Stomach (tissue), 9 donors: Measurements from ENCODE around the gene ESRRG. TPM values are rescaled to one million over a fixed set of nuclear protein-coding genes. Genes with fewer than 3 reads are reported as not detected.

Experiments used
- DNase-seq, 2 donors: peaks; one replicate each; pipeline versions ENCODE4 v3.0.0 to v3.0.0-alpha.2; 2013 to 2019
- H3K27ac ChIP-seq, 5 donors: fragments of 200-600 bp in 4 of 5; sonication (generic) in 4 of 5; one replicate each; pipeline ENCODE4 v1.5.1; 2013 to 2019; ENCODE audit warnings: mild to moderate bottlenecking in 1 of 5, moderate library complexity in 1 of 5
- H3K27me3 ChIP-seq, 3 donors: fragments of 200-600 bp; sonication (generic); one replicate each; pipeline ENCODE4 v1.5.1; 2017 to 2019; ENCODE audit warnings: mixed run types in 1 of 3
- H3K36me3 ChIP-seq, 4 donors: fragments of 200-600 bp; sonication (generic); 1 replicate in 3 of 4; 2 replicates in 1 of 4; pipeline ENCODE4 v1.5.1; 2016 to 2019
- H3K4me1 ChIP-seq, 4 donors: fragments of 200-600 bp; sonication (generic); one replicate each; pipeline ENCODE4 v1.5.1; 2016 to 2019
- H3K4me3 ChIP-seq, 4 donors: fragments of 200-600 bp; sonication (generic) in 3 of 4; one replicate each; pipeline ENCODE4 v1.5.1; 2016 to 2019; ENCODE audit warnings: mild to moderate bottlenecking in 1 of 4
- H3K9me3 ChIP-seq, 4 donors: fragments of 200-600 bp; sonication (generic); one replicate each; pipeline ENCODE4 v1.5.1; 2016 to 2019
- EP300 ChIP-seq: sonication (generic); formaldehyde crosslinking; IDR thresholded peaks from one replicate; pipeline ENCODE4 v1.6.1; 2017; ENCODE audit warnings: antibody characterized with exemption
- POLR2A ChIP-seq, 4 donors: fragments of 450-650 bp; IDR thresholded peaks; one replicate each; pipeline ENCODE4 v1.6.1; 2016; ENCODE audit warnings: antibody characterized with exemption in 4 of 4, control low read depth in 2 of 4, mild to moderate bottlenecking in 1 of 4, moderate library complexity in 1 of 4
- POLR2AphosphoS5 ChIP-seq, 3 donors: sonication (generic); formaldehyde crosslinking; IDR thresholded peaks; one replicate each; pipeline ENCODE4 v1.6.1; 2016; ENCODE audit warnings: antibody characterized with exemption in 3 of 3
- WGBS, 5 donors: extraction: QIAGEN DNeasy Blood & Tissue Kit in 3 of 5; methylation state at CpG; one replicate each; pipeline versions ENCODE4 v1.1.5 to v1.1.7; 2013 to 2018; 5-methylcytosine and 5-hydroxymethylcytosine counted together
- intact Hi-C: fragments of 100-400 bp; cut with DNase I; formaldehyde crosslinking; loops from one replicate; pipeline ENCODE4 v1.15.1; 2023; ENCODE audit warnings: low total_unique reads
- polyA plus RNA-seq, 3 donors: library from polyadenylated mRNA; stranded (reverse); fragments of 200-250 nt; gene quantifications; one replicate each; pipeline ENCODE4 v1.2.3, GENCODE V29; 2013
- total RNA-seq, 5 donors: library from RNA; depleted of rRNA; stranded (reverse); fragments of >200 nt; gene quantifications; one replicate each; pipeline versions ENCODE4 v1.1.0 to v1.2.3, GENCODE V29; 2014 to 2016
- TF ChIP-seq, protein P1 (sequence below), 7 experiments: fragments of 450-650 bp in 4 of 7; fragments of 200-600 bp in 3 of 7; sonication (generic) in 3 of 7; IDR thresholded peaks; one replicate each; pipeline ENCODE4 v1.5.1; 2016 to 2019; ENCODE audit warnings: antibody characterized with exemption in 7 of 7, control low read depth in 2 of 7, mild to moderate bottlenecking in 1 of 7
- donor health status: healthy with polysubstance abuse.
- donor health status: Bipolar disorder and iron deficiency.
- donor health status: healthy.

ESRRG gene
- total and polyA plus RNA-seq, 8 donors: 0.29 to 247 (median 34.2) TPM

DNA sequence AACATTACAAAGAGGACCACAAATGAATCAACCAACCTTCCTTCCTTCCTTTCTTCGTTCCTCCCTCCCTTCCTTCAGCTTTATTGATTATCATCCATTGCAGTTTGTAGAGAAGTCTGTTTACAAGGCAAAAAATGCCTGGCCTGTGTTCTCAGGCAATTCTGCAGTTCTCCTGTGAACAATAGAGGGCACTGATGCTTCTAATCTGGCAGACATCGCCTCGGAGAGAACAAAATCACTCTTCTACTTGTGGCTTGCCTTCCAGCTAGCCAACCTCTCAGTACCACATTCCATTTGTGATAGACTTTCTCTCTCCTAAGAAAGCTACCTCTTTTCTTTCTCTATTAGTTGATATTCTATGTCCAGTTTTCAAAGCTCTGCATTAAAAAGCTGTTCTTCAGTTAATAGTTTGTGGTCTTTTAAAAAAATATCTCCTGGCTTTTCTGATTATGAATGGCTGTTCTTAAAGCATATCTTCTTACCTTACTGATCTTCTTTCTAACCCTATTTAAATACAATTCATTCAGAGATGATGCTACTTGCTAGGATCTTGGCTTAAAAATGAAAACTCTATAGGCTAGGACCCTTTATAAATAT is 26.9 kb upstream of the ESRRG start:
- TF ChIP-seq POLR2AphosphoS5 (IDR thresholded peaks at IDR 0.05): peak in 1 of 3 donors; percentile 40
- TF ChIP-seq POLR2A (IDR thresholded peaks at IDR 0.05): no peak
- TF ChIP-seq, protein P1, sequence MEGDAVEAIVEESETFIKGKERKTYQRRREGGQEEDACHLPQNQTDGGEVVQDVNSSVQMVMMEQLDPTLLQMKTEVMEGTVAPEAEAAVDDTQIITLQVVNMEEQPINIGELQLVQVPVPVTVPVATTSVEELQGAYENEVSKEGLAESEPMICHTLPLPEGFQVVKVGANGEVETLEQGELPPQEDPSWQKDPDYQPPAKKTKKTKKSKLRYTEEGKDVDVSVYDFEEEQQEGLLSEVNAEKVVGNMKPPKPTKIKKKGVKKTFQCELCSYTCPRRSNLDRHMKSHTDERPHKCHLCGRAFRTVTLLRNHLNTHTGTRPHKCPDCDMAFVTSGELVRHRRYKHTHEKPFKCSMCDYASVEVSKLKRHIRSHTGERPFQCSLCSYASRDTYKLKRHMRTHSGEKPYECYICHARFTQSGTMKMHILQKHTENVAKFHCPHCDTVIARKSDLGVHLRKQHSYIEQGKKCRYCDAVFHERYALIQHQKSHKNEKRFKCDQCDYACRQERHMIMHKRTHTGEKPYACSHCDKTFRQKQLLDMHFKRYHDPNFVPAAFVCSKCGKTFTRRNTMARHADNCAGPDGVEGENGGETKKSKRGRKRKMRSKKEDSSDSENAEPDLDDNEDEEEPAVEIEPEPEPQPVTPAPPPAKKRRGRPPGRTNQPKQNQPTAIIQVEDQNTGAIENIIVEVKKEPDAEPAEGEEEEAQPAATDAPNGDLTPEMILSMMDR (IDR thresholded peaks at IDR 0.05): peak in 5 of 7 experiments; percentile 38 to 72 (median 47)
- H3K27ac ChIP-seq: no peak overlapping the region
- H3K4me3 ChIP-seq: no peak overlapping the region
- no peaks in the 10 kb centered on the region for H3K27me3 ChIP-seq
- peak; percentile 37 to 83 for DNase-seq
- H3K4me1 ChIP-seq: peaks cover 0 to 7% (median 3%) of the 10 kb centered on the region in 4 donors
- no peaks in the 10 kb centered on the region for H3K36me3 ChIP-seq
- 0 to 6% (median 5%) methylated on average over 3 of the region's 3 CpGs for WGBS, 5 donors
- no peaks in the 10 kb centered on the region for H3K9me3 ChIP-seq
- intact Hi-C loops: no loop called here

GRCh38 chr1:216749232-216749631 is 26.0 kb upstream of the ESRRG start:
- Histone ChIP-seq H3K4me3 (no peak overlapping the region), H3K36me3 (no peaks in the 10 kb centered on the region), H3K4me1 (peaks cover 0 to 7% (median 3%) of the 10 kb centered on the region in 4 donors), H3K9me3 (no peaks in the 10 kb centered on the region), H3K27me3 (no peaks in the 10 kb centered on the region), H3K27ac (no peak overlapping the region)
- WGBS, 5 donors: 33 to 65% (median 56%) methylated on average over 9 of the region's 9 CpGs
- TF ChIP-seq POLR2A (IDR thresholded peaks at IDR 0.05) (no peak), POLR2AphosphoS5 (IDR thresholded peaks at IDR 0.05) (peak in 1 of 3 donors; percentile 8)
- TF ChIP-seq, protein P1 (IDR thresholded peaks at IDR 0.05): no peak
- intact Hi-C loops: no loop called here
- peak; percentile 26 to 63 for DNase-seq

DNA sequence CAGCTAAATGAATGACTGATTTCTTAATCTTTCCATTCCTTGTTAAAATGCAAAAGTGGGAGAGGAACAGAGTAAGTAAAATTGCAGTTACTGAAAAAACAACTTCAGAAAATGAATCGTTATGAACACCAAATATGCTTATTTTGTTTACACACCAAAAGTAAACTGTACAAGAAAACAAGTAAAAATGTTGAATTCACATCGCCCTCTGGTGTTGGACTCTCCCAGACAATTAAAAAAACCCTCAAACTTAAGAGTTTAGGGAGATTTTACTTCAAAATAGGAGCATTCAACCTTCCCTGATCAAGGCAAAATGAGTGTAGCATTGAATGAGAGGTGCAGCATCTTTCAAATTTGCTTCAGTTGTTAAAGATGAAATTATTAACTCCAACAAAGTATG is 19.4 kb upstream of the ESRRG start:
- Histone ChIP-seq H3K9me3 (no peaks in the 10 kb centered on the region), H3K4me1 (no peaks in the 10 kb centered on the region), H3K36me3 (no peaks in the 10 kb centered on the region), H3K27ac (no peak overlapping the region), H3K27me3 (no peaks in the 10 kb centered on the region), H3K4me3 (no peak overlapping the region)
- intact Hi-C loops: no loop called here
- no peak for TF ChIP-seq EP300
- TF ChIP-seq, protein P1 (IDR thresholded peaks at IDR 0.05): peak in 2 of 7 experiments; percentile 26 to 30
- no peak for DNase-seq
- WGBS, 5 donors: 20 to 45% (median 39%) methylated on average over 2 of the region's 2 CpGs

GRCh38 chr1:216740331-216740730 is 17.1 kb upstream of the ESRRG start:
- H3K4me3 ChIP-seq: no peak overlapping the region
- no peak overlapping the region for H3K27ac ChIP-seq
- WGBS, 5 donors: 53 to 69% (median 63%) methylated on average over 2 of the region's 2 CpGs
- no peak for DNase-seq
- TF ChIP-seq POLR2AphosphoS5 (IDR thresholded peaks at IDR 0.05): no peak
- no peak for TF ChIP-seq EP300
- TF ChIP-seq, protein P1 (IDR thresholded peaks at IDR 0.05): no peak
- no peak for TF ChIP-seq POLR2A (IDR thresholded peaks at IDR 0.05)
- no peaks in the 10 kb centered on the region for H3K27me3 ChIP-seq
- no peaks in the 10 kb centered on the region for H3K36me3 ChIP-seq
- H3K9me3 ChIP-seq: no peaks in the 10 kb centered on the region
- no peaks in the 10 kb centered on the region for H3K4me1 ChIP-seq
- intact Hi-C loops: no loop called here
